ENCODE measurements around the gene PDIK1L. TPM values are rescaled to one million over a fixed set of nuclear protein-coding genes. Genes with fewer than 3 reads are reported as not detected.

Gene PDIK1L
- total RNA-seq = 1 to 10 TPM; 8.8 to 9.0 TPM

- Mint-ChIP-seq H3K36me3 (peaks cover 6% of the 10 kb centered on the region), H3K4me1 (ENCODE audit: low read depth in 2 of 2) (peaks cover 14 to 17% of the 10 kb centered on the region in 2 donors), H3K27me3 (no peaks in the 10 kb centered on the region), H3K4me3 (peak within 1 kb of the TSS; percentile 86), H3K27ac (peak within 1 kb of the TSS; percentile 50 to 88), H3K9me3 (no peaks in the 10 kb centered on the region)
- ATAC-seq (peak; percentile 94), DNase-seq (ENCODE audit: low spot score) (peak; percentile 95)
Measured at GRCh38 chr1:26111530-26112406, at the start of gene PDIK1L. TSS of gene PDIK1L (plus strand) at chr1:26111824. CDS start at chr1:26114309, 2,485 bp downstream.

GRCh38 chr1:26064553-26064952 lies 47.1 kb upstream of the PDIK1L start:
- no peaks in the 10 kb centered on the region for H3K9me3 Mint-ChIP-seq
- H3K27ac Mint-ChIP-seq = no peak overlapping the region
- H3K4me1 Mint-ChIP-seq (ENCODE audit: low read depth in 2 of 2) = no peaks in the 10 kb centered on the region
- DNase-seq (ENCODE audit: low spot score) (no peak), ATAC-seq (no peak)
- H3K27me3 Mint-ChIP-seq = peaks cover 16% of the 10 kb centered on the region in 2 donors
- H3K4me3 Mint-ChIP-seq = no peak overlapping the region
- no peaks in the 10 kb centered on the region for H3K36me3 Mint-ChIP-seq

GRCh38 chr1:26066160-26066559 lies 45.5 kb upstream of the PDIK1L start:
- no peak overlapping the region for H3K27ac Mint-ChIP-seq
- H3K4me1 Mint-ChIP-seq (ENCODE audit: low read depth in 2 of 2) = no peaks in the 10 kb centered on the region
- H3K27me3 Mint-ChIP-seq = peaks cover 16 to 19% of the 10 kb centered on the region in 2 donors
- no peak for DNase-seq (ENCODE audit: low spot score)
- H3K36me3 Mint-ChIP-seq = no peaks in the 10 kb centered on the region
- H3K9me3 Mint-ChIP-seq = no peaks in the 10 kb centered on the region
- H3K4me3 Mint-ChIP-seq = no peak overlapping the region
- ATAC-seq = peak in 1 of 2 donors; percentile 24

- H3K4me3 Mint-ChIP-seq = no peak overlapping the region
- no peak overlapping the region for H3K27ac Mint-ChIP-seq
- H3K27me3 Mint-ChIP-seq = peaks cover 17 to 21% of the 10 kb centered on the region in 2 donors
- H3K9me3 Mint-ChIP-seq = no peaks in the 10 kb centered on the region
- no peaks in the 10 kb centered on the region for H3K36me3 Mint-ChIP-seq
- DNase-seq (ENCODE audit: low spot score) = no peak
- ATAC-seq = no peak
- no peaks in the 10 kb centered on the region for H3K4me1 Mint-ChIP-seq (ENCODE audit: low read depth in 2 of 2)
Measured at GRCh38 chr1:26066857-26067256, 44.8 kb upstream of the PDIK1L start.

- no peaks in the 10 kb centered on the region for H3K4me1 Mint-ChIP-seq (ENCODE audit: low read depth in 2 of 2)
- H3K36me3 Mint-ChIP-seq = no peaks in the 10 kb centered on the region
- no peaks in the 10 kb centered on the region for H3K9me3 Mint-ChIP-seq
- no peak within 1 kb of the TSS for H3K27ac Mint-ChIP-seq
- ATAC-seq = no peak
- H3K4me3 Mint-ChIP-seq = no peak within 1 kb of the TSS
- DNase-seq (ENCODE audit: low spot score) = no peak
- peaks cover 23 to 27% of the 10 kb centered on the region in 2 donors for H3K27me3 Mint-ChIP-seq
Measured at GRCh38 chr1:26067432-26067911, 44.2 kb upstream of the PDIK1L start, which contains the start of gene TRIM63. TSS of gene TRIM63 (minus strand) at chr1:26067630. CDS start at chr1:26067494, 136 bp downstream.

- Mint-ChIP-seq H3K4me3 (no peak overlapping the region), H3K4me1 (ENCODE audit: low read depth in 2 of 2) (no peaks in the 10 kb centered on the region), H3K27me3 (peaks cover 26 to 44% of the 10 kb centered on the region in 2 donors), H3K9me3 (no peaks in the 10 kb centered on the region), H3K27ac (no peak overlapping the region), H3K36me3 (no peaks in the 10 kb centered on the region)
- DNase-seq (ENCODE audit: low spot score) (no peak), ATAC-seq (no peak)
Measured at GRCh38 chr1:26069941-26070295, 41.7 kb upstream of the PDIK1L start.

- DNase-seq (ENCODE audit: low spot score) (no peak), ATAC-seq (no peak)
- Mint-ChIP-seq H3K27me3 (peaks cover 26 to 44% of the 10 kb centered on the region in 2 donors), H3K27ac (no peak overlapping the region), H3K9me3 (no peaks in the 10 kb centered on the region), H3K4me3 (no peak overlapping the region), H3K4me1 (ENCODE audit: low read depth in 2 of 2) (no peaks in the 10 kb centered on the region), H3K36me3 (no peaks in the 10 kb centered on the region)
Measured at GRCh38 chr1:26070296-26070962, 41.2 kb upstream of the PDIK1L start.

- Mint-ChIP-seq H3K27ac (no peak overlapping the region), H3K4me3 (no peak overlapping the region), H3K4me1 (ENCODE audit: low read depth in 2 of 2) (no peaks in the 10 kb centered on the region), H3K27me3 (peaks cover 26 to 44% of the 10 kb centered on the region in 2 donors), H3K9me3 (no peaks in the 10 kb centered on the region), H3K36me3 (no peaks in the 10 kb centered on the region)
- no peak for DNase-seq (ENCODE audit: low spot score)
- no peak for ATAC-seq
Measured at GRCh38 chr1:26070963-26071342, 40.7 kb upstream of the PDIK1L start.

- H3K9me3 Mint-ChIP-seq = no peaks in the 10 kb centered on the region
- no peak overlapping the region for H3K27ac Mint-ChIP-seq
- H3K4me1 Mint-ChIP-seq (ENCODE audit: low read depth in 2 of 2) = no peaks in the 10 kb centered on the region
- no peak for ATAC-seq
- H3K27me3 Mint-ChIP-seq = peaks cover 28 to 51% of the 10 kb centered on the region in 2 donors
- no peak for DNase-seq (ENCODE audit: low spot score)
- no peak overlapping the region for H3K4me3 Mint-ChIP-seq
- H3K36me3 Mint-ChIP-seq = no peaks in the 10 kb centered on the region
Measured at GRCh38 chr1:26072305-26072704, 39.3 kb upstream of the PDIK1L start.

- DNase-seq (ENCODE audit: low spot score) (no peak), ATAC-seq (no peak)
- H3K27ac Mint-ChIP-seq = no peak overlapping the region
- H3K4me3 Mint-ChIP-seq = no peak overlapping the region
- no peaks in the 10 kb centered on the region for H3K36me3 Mint-ChIP-seq
- no peaks in the 10 kb centered on the region for H3K9me3 Mint-ChIP-seq
- peaks cover 26 to 39% of the 10 kb centered on the region in 2 donors for H3K27me3 Mint-ChIP-seq
- no peaks in the 10 kb centered on the region for H3K4me1 Mint-ChIP-seq (ENCODE audit: low read depth in 2 of 2)
Measured at GRCh38 chr1:26075421-26076144, 36.0 kb upstream of the PDIK1L start.

GRCh38 chr1:26077524-26077923 lies 34.1 kb upstream of the PDIK1L start:
- no peak for ATAC-seq
- Mint-ChIP-seq H3K4me1 (ENCODE audit: low read depth in 2 of 2) (no peaks in the 10 kb centered on the region), H3K27ac (no peak overlapping the region), H3K27me3 (peaks cover 16 to 31% of the 10 kb centered on the region in 2 donors), H3K36me3 (no peaks in the 10 kb centered on the region), H3K9me3 (no peaks in the 10 kb centered on the region), H3K4me3 (no peak overlapping the region)
- no peak for DNase-seq (ENCODE audit: low spot score)

- no peak for DNase-seq (ENCODE audit: low spot score)
- Mint-ChIP-seq H3K27ac (no peak overlapping the region), H3K4me1 (ENCODE audit: low read depth in 2 of 2) (no peaks in the 10 kb centered on the region), H3K36me3 (no peaks in the 10 kb centered on the region), H3K9me3 (no peaks in the 10 kb centered on the region), H3K27me3 (peaks cover 14 to 31% of the 10 kb centered on the region in 2 donors), H3K4me3 (no peak overlapping the region)
- no peak for ATAC-seq
Measured at GRCh38 chr1:26078286-26079177, 33.1 kb upstream of the PDIK1L start.

- no peak overlapping the region for H3K4me3 Mint-ChIP-seq
- H3K36me3 Mint-ChIP-seq = no peaks in the 10 kb centered on the region
- ATAC-seq (no peak), DNase-seq (ENCODE audit: low spot score) (no peak)
- H3K9me3 Mint-ChIP-seq = no peaks in the 10 kb centered on the region
- no peak overlapping the region for H3K27ac Mint-ChIP-seq
- H3K27me3 Mint-ChIP-seq = peaks cover 16 to 33% of the 10 kb centered on the region in 2 donors
- H3K4me1 Mint-ChIP-seq (ENCODE audit: low read depth in 2 of 2) = no peaks in the 10 kb centered on the region
Measured at GRCh38 chr1:26079178-26079563, 32.5 kb upstream of the PDIK1L start.
